ENCODE measurements around the gene C11orf71.

The C11orf71 gene

GRCh38 chr11:114416441-114416961 lies 16.2 kb upstream of the C11orf71 start:
- Histone ChIP-seq H2BK5ac (ENCODE audit: low read depth, low read length, poor library complexity, severe bottlenecking) (no peak overlapping the region), H3K4me1 (ENCODE audit: control insufficient read depth, insufficient read depth, low read depth, low read length) (peaks cover 2% of the 10 kb centered on the region), H2BK12ac (ENCODE audit: low read length in 2 of 2) (no peak overlapping the region), H3K4me3 (ENCODE audit: insufficient read depth in 1 of 2, low read depth in 1 of 2, low read length in 2 of 2) (no peak overlapping the region), H3K9me3 (ENCODE audit: control insufficient read depth, low read length) (no peaks in the 10 kb centered on the region), H3K27ac (ENCODE audit: low read length, poor library complexity, severe bottlenecking) (no peak overlapping the region), H2BK120ac (ENCODE audit: low read depth, low read length) (no peak overlapping the region), H3K23ac (ENCODE audit: low read length in 2 of 2) (peak overlapping the region in 1 of 2 experiments; percentile 50), H2BK15ac (ENCODE audit: low read depth, poor library complexity, severe bottlenecking) (no peak overlapping the region), H3K36me3 (ENCODE audit: control insufficient read depth in 1 of 2, insufficient read depth in 2 of 2, low read depth in 1 of 2, low read length in 2 of 2) (peaks cover 17 to 19% of the 10 kb centered on the region in 2 experiments), H3K4me2 (ENCODE audit: low read length, poor library complexity, severe bottlenecking) (no peak overlapping the region), H3K79me1 (replicated peaks; ENCODE audit: low read length, poor library complexity, severe bottlenecking) (peaks cover 8% of the 10 kb centered on the region), H3K14ac (ENCODE audit: low read length in 2 of 2) (no peak overlapping the region), H4K91ac (ENCODE audit: low read length) (no peak overlapping the region), H3K18ac (ENCODE audit: low read depth in 1 of 2, low read length in 2 of 2) (no peak overlapping the region), H4K8ac (ENCODE audit: low read length) (no peak overlapping the region), H3K4ac (ENCODE audit: low read depth in 1 of 2, low read length in 2 of 2) (no peak overlapping the region), H2AK5ac (ENCODE audit: low read length, severe bottlenecking) (no peak overlapping the region), H3K9ac (ENCODE audit: low read length) (no peak overlapping the region), H2AFZ (ENCODE audit: low read depth, low read length) (no peak overlapping the region), H3K27me3 (ENCODE audit: control insufficient read depth in 1 of 2, insufficient read depth in 1 of 2, low read length in 2 of 2) (no peaks in the 10 kb centered on the region)
- peak; percentile 59 for DNase-seq

GRCh38 chr11:114413958-114414357 lies 13.6 kb upstream of the C11orf71 start:
- peaks cover 2% of the 10 kb centered on the region for H3K4me1 ChIP-seq (ENCODE audit: control insufficient read depth, insufficient read depth, low read depth, low read length)
- no peak overlapping the region for H2BK5ac ChIP-seq (ENCODE audit: low read depth, low read length, poor library complexity, severe bottlenecking)
- no peak overlapping the region for H4K8ac ChIP-seq (ENCODE audit: low read length)
- H3K4me2 ChIP-seq (ENCODE audit: low read length, poor library complexity, severe bottlenecking) = no peak overlapping the region
- H3K4ac ChIP-seq (ENCODE audit: low read depth in 1 of 2, low read length in 2 of 2) = peak overlapping the region in 1 of 2 experiments; percentile 39
- no peak overlapping the region for H3K27ac ChIP-seq (ENCODE audit: low read length, poor library complexity, severe bottlenecking)
- H3K23ac ChIP-seq (ENCODE audit: low read length in 2 of 2) = no peak overlapping the region
- DNase-seq = no peak
- no peak overlapping the region for H2BK12ac ChIP-seq (ENCODE audit: low read length in 2 of 2)
- 98% methylated on average over 10 of the region's 10 CpGs for WGBS
- H2AFZ ChIP-seq (ENCODE audit: low read depth, low read length) = no peak overlapping the region
- no peaks in the 10 kb centered on the region for H3K9me3 ChIP-seq (ENCODE audit: control insufficient read depth, low read length)
- peak overlapping the region; percentile 38 for H2AK5ac ChIP-seq (ENCODE audit: low read length, severe bottlenecking)
- no peaks in the 10 kb centered on the region for H3K27me3 ChIP-seq (ENCODE audit: control insufficient read depth in 1 of 2, insufficient read depth in 1 of 2, low read length in 2 of 2)
- peaks cover 9% of the 10 kb centered on the region for H3K79me1 ChIP-seq (replicated peaks; ENCODE audit: low read length, poor library complexity, severe bottlenecking)
- H3K18ac ChIP-seq (ENCODE audit: low read depth in 1 of 2, low read length in 2 of 2) = peak overlapping the region in 1 of 2 experiments; percentile 12
- peaks cover 24 to 32% of the 10 kb centered on the region in 2 experiments for H3K36me3 ChIP-seq (ENCODE audit: control insufficient read depth in 1 of 2, insufficient read depth in 2 of 2, low read depth in 1 of 2, low read length in 2 of 2)
- no peak overlapping the region for H2BK15ac ChIP-seq (ENCODE audit: low read depth, poor library complexity, severe bottlenecking)
- H4K91ac ChIP-seq (ENCODE audit: low read length) = no peak overlapping the region
- no peak overlapping the region for H2BK120ac ChIP-seq (ENCODE audit: low read depth, low read length)
- H3K9ac ChIP-seq (ENCODE audit: low read length) = no peak overlapping the region
- H3K14ac ChIP-seq (ENCODE audit: low read length in 2 of 2) = peak overlapping the region in 1 of 2 experiments; percentile 32
- no peak overlapping the region for H3K4me3 ChIP-seq (ENCODE audit: insufficient read depth in 1 of 2, low read depth in 1 of 2, low read length in 2 of 2)

- Histone ChIP-seq H3K23ac (ENCODE audit: low read length in 2 of 2) (no peak overlapping the region), H3K4ac (ENCODE audit: low read depth in 1 of 2, low read length in 2 of 2) (no peak overlapping the region), H3K9ac (ENCODE audit: low read length) (no peak overlapping the region), H3K14ac (ENCODE audit: low read length in 2 of 2) (no peak overlapping the region), H2BK5ac (ENCODE audit: low read depth, low read length, poor library complexity, severe bottlenecking) (no peak overlapping the region), H2AFZ (ENCODE audit: low read depth, low read length) (no peak overlapping the region), H2BK12ac (ENCODE audit: low read length in 2 of 2) (no peak overlapping the region), H3K4me1 (ENCODE audit: control insufficient read depth, insufficient read depth, low read depth, low read length) (peaks cover 2% of the 10 kb centered on the region), H3K27ac (ENCODE audit: low read length, poor library complexity, severe bottlenecking) (no peak overlapping the region), H3K27me3 (ENCODE audit: control insufficient read depth in 1 of 2, insufficient read depth in 1 of 2, low read length in 2 of 2) (no peaks in the 10 kb centered on the region), H3K9me3 (ENCODE audit: control insufficient read depth, low read length) (no peaks in the 10 kb centered on the region), H2BK15ac (ENCODE audit: low read depth, poor library complexity, severe bottlenecking) (no peak overlapping the region), H3K4me2 (ENCODE audit: low read length, poor library complexity, severe bottlenecking) (no peak overlapping the region), H4K8ac (ENCODE audit: low read length) (no peak overlapping the region), H3K4me3 (ENCODE audit: insufficient read depth in 1 of 2, low read depth in 1 of 2, low read length in 2 of 2) (no peak overlapping the region), H3K18ac (ENCODE audit: low read depth in 1 of 2, low read length in 2 of 2) (no peak overlapping the region), H2BK120ac (ENCODE audit: low read depth, low read length) (no peak overlapping the region), H3K79me1 (replicated peaks; ENCODE audit: low read length, poor library complexity, severe bottlenecking) (peaks cover 9% of the 10 kb centered on the region), H2AK5ac (ENCODE audit: low read length, severe bottlenecking) (no peak overlapping the region), H4K91ac (ENCODE audit: low read length) (no peak overlapping the region), H3K36me3 (ENCODE audit: control insufficient read depth in 1 of 2, insufficient read depth in 2 of 2, low read depth in 1 of 2, low read length in 2 of 2) (peaks cover 24 to 41% of the 10 kb centered on the region in 2 experiments)
- DNase-seq = no peak
- WGBS = 89% methylated on average over 3 of the region's 4 CpGs
These were observed 12.6 kb upstream of the C11orf71 start for GRCh38 chr11:114412946-114413345.

- H3K4me3 ChIP-seq (ENCODE audit: insufficient read depth in 1 of 2, low read depth in 1 of 2, low read length in 2 of 2) = peak overlapping the region in 1 of 2 experiments; percentile 90
- H2BK12ac ChIP-seq (ENCODE audit: low read length in 2 of 2) = no peak overlapping the region
- no peak overlapping the region for H2BK5ac ChIP-seq (ENCODE audit: low read depth, low read length, poor library complexity, severe bottlenecking)
- H2BK15ac ChIP-seq (ENCODE audit: low read depth, poor library complexity, severe bottlenecking) = no peak overlapping the region
- DNase-seq = no peak
- no peak overlapping the region for H2AFZ ChIP-seq (ENCODE audit: low read depth, low read length)
- H3K4me2 ChIP-seq (ENCODE audit: low read length, poor library complexity, severe bottlenecking) = no peak overlapping the region
- no peak overlapping the region for H3K4ac ChIP-seq (ENCODE audit: low read depth in 1 of 2, low read length in 2 of 2)
- peaks cover 3% of the 10 kb centered on the region for H3K79me1 ChIP-seq (replicated peaks; ENCODE audit: low read length, poor library complexity, severe bottlenecking)
- no peaks in the 10 kb centered on the region for H3K4me1 ChIP-seq (ENCODE audit: control insufficient read depth, insufficient read depth, low read depth, low read length)
- no peak overlapping the region for H3K18ac ChIP-seq (ENCODE audit: low read depth in 1 of 2, low read length in 2 of 2)
- H3K36me3 ChIP-seq (ENCODE audit: control insufficient read depth in 1 of 2, insufficient read depth in 2 of 2, low read depth in 1 of 2, low read length in 2 of 2) = peaks cover 0 to 36% of the 10 kb centered on the region in 2 experiments
- no peak overlapping the region for H3K27ac ChIP-seq (ENCODE audit: low read length, poor library complexity, severe bottlenecking)
- no peak overlapping the region for H2AK5ac ChIP-seq (ENCODE audit: low read length, severe bottlenecking)
- H3K23ac ChIP-seq (ENCODE audit: low read length in 2 of 2) = no peak overlapping the region
- no peak overlapping the region for H4K8ac ChIP-seq (ENCODE audit: low read length)
- peak overlapping the region; percentile 96 for H3K9ac ChIP-seq (ENCODE audit: low read length)
- no peak overlapping the region for H4K91ac ChIP-seq (ENCODE audit: low read length)
- H3K27me3 ChIP-seq (ENCODE audit: control insufficient read depth in 1 of 2, insufficient read depth in 1 of 2, low read length in 2 of 2) = no peaks in the 10 kb centered on the region
- 0% methylated on average over 1 of the region's 4 CpGs for WGBS
- H3K14ac ChIP-seq (ENCODE audit: low read length in 2 of 2) = no peak overlapping the region
- H3K9me3 ChIP-seq (ENCODE audit: control insufficient read depth, low read length) = no peaks in the 10 kb centered on the region
- no peak overlapping the region for H2BK120ac ChIP-seq (ENCODE audit: low read depth, low read length)
These were observed 1.0 kb upstream of the C11orf71 start for GRCh38 chr11:114401311-114401710.
